GM19193 (cell line): ENCODE results near the gene SMC4.

ENCODE experiments used
- POLR2A ChIP-seq: IDR thresholded peaks from 4 replicates; pipeline ENCODE4 v1.6.1; 2011; ENCODE audit not compliant: insufficient read depth, insufficient read length; ENCODE audit errors: extremely low read depth

The SMC4 gene

GRCh38 chr3:160477750-160478149, 78.3 kb downstream of the SMC4 start:
- no peak for TF ChIP-seq POLR2A

GRCh38 chr3:160478338-160478737, 78.9 kb downstream of the SMC4 start:
- TF ChIP-seq POLR2A: no peak

GRCh38 chr3:160479376-160479775, 79.9 kb downstream of the SMC4 start:
- no peak for TF ChIP-seq POLR2A

- TF ChIP-seq POLR2A: no peak
Measured at GRCh38 chr3:160480931-160481330, 81.5 kb downstream of the SMC4 start.

GRCh38 chr3:160481856-160482255, 82.4 kb downstream of the SMC4 start:
- no peak for TF ChIP-seq POLR2A

GRCh38 chr3:160482796-160483195, 83.3 kb downstream of the SMC4 start:
- no peak for TF ChIP-seq POLR2A
